ENCODE data around the gene FGF1. TPM values are rescaled to one million over a fixed set of nuclear protein-coding genes. Genes with fewer than 3 reads are reported as not detected.

Gene FGF1
- polyA plus RNA-seq, 3 donors: not detected

GRCh38 chr5:142690667-142691066 is 4.8 kb upstream of the FGF1 start:
- no peak overlapping the region for H3K27ac ChIP-seq (ENCODE audit: low read depth in 1 of 2, low read length in 2 of 2)
- Mint-ChIP-seq H3K9me3 (peaks cover 0 to 3% (median 0%) of the 10 kb centered on the region in 7 donors), H3K4me1 (peaks cover 4% of the 10 kb centered on the region), H3K36me3 (no peaks in the 10 kb centered on the region), H3K27ac (peak overlapping the region in 2 of 7 donors; percentile 23 to 48), H3K4me3 (no peak overlapping the region), H3K27me3 (ENCODE audit: low read depth in 3 of 3) (peaks cover 5 to 11% (median 11%) of the 10 kb centered on the region in 3 donors)
- no peaks in the 10 kb centered on the region for H3K79me2 ChIP-seq (ENCODE audit: insufficient read depth, low read length)
- DNase-seq: no peak
- H3K9me3 ChIP-seq (replicated peaks in 1 of 2; ENCODE audit: control insufficient read depth in 1 of 2, insufficient read depth in 1 of 2, low read length in 2 of 2): no peaks in the 10 kb centered on the region
- no peak overlapping the region for H3K4me3 ChIP-seq (replicated peaks in 1 of 3; ENCODE audit: low read depth in 2 of 3, low read length in 3 of 3)
- H4K20me1 ChIP-seq (ENCODE audit: insufficient read depth, low read length): no peaks in the 10 kb centered on the region
- TF ChIP-seq, protein P1, sequence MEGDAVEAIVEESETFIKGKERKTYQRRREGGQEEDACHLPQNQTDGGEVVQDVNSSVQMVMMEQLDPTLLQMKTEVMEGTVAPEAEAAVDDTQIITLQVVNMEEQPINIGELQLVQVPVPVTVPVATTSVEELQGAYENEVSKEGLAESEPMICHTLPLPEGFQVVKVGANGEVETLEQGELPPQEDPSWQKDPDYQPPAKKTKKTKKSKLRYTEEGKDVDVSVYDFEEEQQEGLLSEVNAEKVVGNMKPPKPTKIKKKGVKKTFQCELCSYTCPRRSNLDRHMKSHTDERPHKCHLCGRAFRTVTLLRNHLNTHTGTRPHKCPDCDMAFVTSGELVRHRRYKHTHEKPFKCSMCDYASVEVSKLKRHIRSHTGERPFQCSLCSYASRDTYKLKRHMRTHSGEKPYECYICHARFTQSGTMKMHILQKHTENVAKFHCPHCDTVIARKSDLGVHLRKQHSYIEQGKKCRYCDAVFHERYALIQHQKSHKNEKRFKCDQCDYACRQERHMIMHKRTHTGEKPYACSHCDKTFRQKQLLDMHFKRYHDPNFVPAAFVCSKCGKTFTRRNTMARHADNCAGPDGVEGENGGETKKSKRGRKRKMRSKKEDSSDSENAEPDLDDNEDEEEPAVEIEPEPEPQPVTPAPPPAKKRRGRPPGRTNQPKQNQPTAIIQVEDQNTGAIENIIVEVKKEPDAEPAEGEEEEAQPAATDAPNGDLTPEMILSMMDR (IDR thresholded peaks at IDR 0.05): no peak
- H2AFZ ChIP-seq (ENCODE audit: insufficient read depth, low read depth, low read length, poor library complexity, severe bottlenecking): no peak overlapping the region
- no peaks in the 10 kb centered on the region for H3K27me3 ChIP-seq (ENCODE audit: control insufficient read depth in 2 of 2, insufficient read depth in 2 of 2, low read length in 2 of 2)
- intact Hi-C loops (cut with micrococcal nuclease): no loop called here
- H3K4me2 ChIP-seq (replicated peaks; ENCODE audit: extremely low read depth, low read length, poor library complexity, severe bottlenecking): no peak overlapping the region
- no peak overlapping the region for H3K9ac ChIP-seq (ENCODE audit: insufficient read depth, low read length, poor library complexity, severe bottlenecking)
- H3K4me1 ChIP-seq (ENCODE audit: control insufficient read depth in 1 of 2, insufficient read depth in 2 of 2, low read length in 2 of 2): no peaks in the 10 kb centered on the region
- 100% methylated on average over 3 of the region's 4 CpGs for WGBS (ENCODE audit: insufficient coverage)
- no peaks in the 10 kb centered on the region for H3K36me3 ChIP-seq (replicated peaks in 1 of 2; ENCODE audit: control insufficient read depth in 1 of 2, insufficient read depth in 2 of 2, low read length in 2 of 2)

DNA sequence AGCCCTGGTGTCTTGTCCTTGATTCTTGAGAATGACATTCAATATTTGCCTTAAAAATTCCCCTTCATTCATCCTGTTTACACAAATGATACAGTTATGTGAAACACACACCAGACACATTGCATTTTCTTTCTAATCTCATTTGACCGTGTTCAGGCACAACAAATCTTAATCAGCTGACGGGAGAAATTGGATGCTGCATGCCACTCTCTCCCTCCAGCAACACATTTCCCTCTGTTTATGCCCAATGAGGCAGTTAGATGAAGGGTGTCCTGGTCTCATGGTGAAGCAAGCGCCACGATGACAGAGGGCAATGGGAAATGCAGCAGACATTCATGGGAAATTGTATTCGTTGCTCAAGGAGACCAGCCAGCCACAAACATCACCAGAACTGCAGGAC is 3.2 kb upstream of the FGF1 start:
- TF ChIP-seq, protein P1 (IDR thresholded peaks at IDR 0.05): no peak
- no peak for DNase-seq
- peaks cover 4% of the 10 kb centered on the region for H3K4me1 Mint-ChIP-seq
- Histone ChIP-seq H3K36me3 (replicated peaks in 1 of 2; ENCODE audit: control insufficient read depth in 1 of 2, insufficient read depth in 2 of 2, low read length in 2 of 2) (no peaks in the 10 kb centered on the region), H3K27me3 (ENCODE audit: control insufficient read depth in 2 of 2, insufficient read depth in 2 of 2, low read length in 2 of 2) (no peaks in the 10 kb centered on the region), H3K4me1 (ENCODE audit: control insufficient read depth in 1 of 2, insufficient read depth in 2 of 2, low read length in 2 of 2) (no peaks in the 10 kb centered on the region), H3K4me2 (replicated peaks; ENCODE audit: extremely low read depth, low read length, poor library complexity, severe bottlenecking) (no peak overlapping the region), H3K9me3 (replicated peaks in 1 of 2; ENCODE audit: control insufficient read depth in 1 of 2, insufficient read depth in 1 of 2, low read length in 2 of 2) (no peaks in the 10 kb centered on the region), H3K9ac (ENCODE audit: insufficient read depth, low read length, poor library complexity, severe bottlenecking) (no peak overlapping the region), H3K27ac (ENCODE audit: low read depth in 1 of 2, low read length in 2 of 2) (no peak overlapping the region), H4K20me1 (ENCODE audit: insufficient read depth, low read length) (no peaks in the 10 kb centered on the region), H3K79me2 (ENCODE audit: insufficient read depth, low read length) (no peaks in the 10 kb centered on the region), H2AFZ (ENCODE audit: insufficient read depth, low read depth, low read length, poor library complexity, severe bottlenecking) (no peak overlapping the region), H3K4me3 (replicated peaks in 1 of 3; ENCODE audit: low read depth in 2 of 3, low read length in 3 of 3) (no peak overlapping the region)
- H3K9me3 Mint-ChIP-seq: peaks cover 0 to 3% (median 0%) of the 10 kb centered on the region in 7 donors
- intact Hi-C loops (cut with micrococcal nuclease): no loop called here
- no peaks in the 10 kb centered on the region for H3K36me3 Mint-ChIP-seq
- peak overlapping the region in 1 of 7 donors; percentile 1 for H3K27ac Mint-ChIP-seq
- H3K4me3 Mint-ChIP-seq: no peak overlapping the region
- peaks cover 5 to 10% (median 10%) of the 10 kb centered on the region in 3 donors for H3K27me3 Mint-ChIP-seq (ENCODE audit: low read depth in 3 of 3)
- WGBS (ENCODE audit: insufficient coverage): 80% methylated on average over 1 of the region's 5 CpGs

Measured in CD14-positive monocyte (primary cell).